ENCODE results near the gene ATOSB. TPM values are rescaled to one million over a fixed set of nuclear protein-coding genes. Genes with fewer than 3 reads are reported as not detected.

The ATOSB gene
- polyA plus RNA-seq, 3 donors = 18.5 to 96.8 (median 23.7) TPM

DNA sequence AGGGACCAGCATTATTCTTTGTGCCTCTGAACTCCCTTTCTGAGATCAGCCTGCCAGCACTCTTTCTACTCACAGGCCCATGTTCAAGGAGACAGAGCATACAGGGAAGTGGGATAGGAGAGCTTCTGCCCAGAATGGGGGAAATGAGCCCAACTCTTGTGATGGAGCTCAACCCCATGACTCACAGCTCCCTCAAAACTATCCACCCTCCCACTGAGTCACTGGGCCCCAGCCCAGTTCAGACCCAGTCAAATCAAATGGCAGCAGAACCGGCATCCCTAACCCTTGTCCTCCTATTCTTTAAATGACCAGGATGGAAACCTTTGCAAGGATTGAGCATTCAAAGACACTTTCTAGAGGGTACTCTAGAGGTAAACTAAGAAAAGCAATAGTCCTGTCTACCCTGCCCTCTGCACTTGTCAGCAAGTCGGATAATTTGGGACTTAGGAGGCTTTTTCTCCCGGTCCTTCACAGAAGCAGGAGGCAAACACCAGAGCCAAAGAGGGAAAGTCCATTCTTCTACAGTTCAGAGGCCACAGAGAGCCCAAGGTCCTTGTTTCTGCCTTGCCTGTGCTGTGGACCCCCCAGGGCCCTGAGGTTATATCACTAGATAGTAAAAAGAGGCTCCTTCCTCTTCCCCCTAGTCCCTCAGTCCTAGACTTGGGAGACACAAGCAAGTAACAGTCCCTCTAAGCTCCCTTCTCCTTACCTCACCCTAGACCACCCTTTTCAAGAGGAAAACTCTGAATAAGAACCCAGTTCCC, 3.2 kb downstream of the ATOSB start:
- H3K79me2 ChIP-seq (ENCODE audit: insufficient read depth, low read length) = peaks cover 74% of the 10 kb centered on the region
- H3K36me3 ChIP-seq (replicated peaks in 1 of 2; ENCODE audit: control insufficient read depth in 1 of 2, insufficient read depth in 2 of 2, low read length in 2 of 2) = peaks cover 15 to 25% of the 10 kb centered on the region in 2 donors
- 100% methylated on average over 2 of the region's 3 CpGs for WGBS (ENCODE audit: insufficient coverage)
- Mint-ChIP-seq H3K27ac (peak overlapping the region; percentile 99 to 100 (median 100)), H3K27me3 (ENCODE audit: low read depth in 3 of 3) (peaks cover 0 to 6% (median 0%) of the 10 kb centered on the region in 3 donors), H3K36me3 (peaks cover 23 to 46% of the 10 kb centered on the region in 2 donors), H3K9me3 (peaks cover 0 to 3% (median 0%) of the 10 kb centered on the region in 7 donors), H3K4me1 (peaks cover 64% of the 10 kb centered on the region), H3K4me3 (peak overlapping the region; percentile 86 to 96)
- TF ChIP-seq, protein P1, sequence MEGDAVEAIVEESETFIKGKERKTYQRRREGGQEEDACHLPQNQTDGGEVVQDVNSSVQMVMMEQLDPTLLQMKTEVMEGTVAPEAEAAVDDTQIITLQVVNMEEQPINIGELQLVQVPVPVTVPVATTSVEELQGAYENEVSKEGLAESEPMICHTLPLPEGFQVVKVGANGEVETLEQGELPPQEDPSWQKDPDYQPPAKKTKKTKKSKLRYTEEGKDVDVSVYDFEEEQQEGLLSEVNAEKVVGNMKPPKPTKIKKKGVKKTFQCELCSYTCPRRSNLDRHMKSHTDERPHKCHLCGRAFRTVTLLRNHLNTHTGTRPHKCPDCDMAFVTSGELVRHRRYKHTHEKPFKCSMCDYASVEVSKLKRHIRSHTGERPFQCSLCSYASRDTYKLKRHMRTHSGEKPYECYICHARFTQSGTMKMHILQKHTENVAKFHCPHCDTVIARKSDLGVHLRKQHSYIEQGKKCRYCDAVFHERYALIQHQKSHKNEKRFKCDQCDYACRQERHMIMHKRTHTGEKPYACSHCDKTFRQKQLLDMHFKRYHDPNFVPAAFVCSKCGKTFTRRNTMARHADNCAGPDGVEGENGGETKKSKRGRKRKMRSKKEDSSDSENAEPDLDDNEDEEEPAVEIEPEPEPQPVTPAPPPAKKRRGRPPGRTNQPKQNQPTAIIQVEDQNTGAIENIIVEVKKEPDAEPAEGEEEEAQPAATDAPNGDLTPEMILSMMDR (IDR thresholded peaks at IDR 0.05) = no peak
- H2AFZ ChIP-seq (ENCODE audit: insufficient read depth, low read depth, low read length, poor library complexity, severe bottlenecking) = no peak overlapping the region
- peak overlapping the region; percentile 67 for H3K4me2 ChIP-seq (replicated peaks; ENCODE audit: extremely low read depth, low read length, poor library complexity, severe bottlenecking)
- intact Hi-C loops (cut with micrococcal nuclease) = loop anchor here (5.0 to 10.0 kb wide), 6 partner anchors 40 to 620 kb away; partner anchors contain the start of genes CCDC107 (in 1 of the 2), CCL27 (in 1 of the 2), CREB3 (in 1 of the 2) and RMRP (in 1 of the 2)
- peak overlapping the region; percentile 41 to 77 (median 51) for H3K4me3 ChIP-seq (replicated peaks in 1 of 3; ENCODE audit: low read depth in 2 of 3, low read length in 3 of 3)
- no peaks in the 10 kb centered on the region for H3K27me3 ChIP-seq (ENCODE audit: control insufficient read depth in 2 of 2, insufficient read depth in 2 of 2, low read length in 2 of 2)
- H3K27ac ChIP-seq (ENCODE audit: low read depth in 1 of 2, low read length in 2 of 2) = peak overlapping the region; percentile 94 to 95
- H3K9me3 ChIP-seq (replicated peaks in 1 of 2; ENCODE audit: control insufficient read depth in 1 of 2, insufficient read depth in 1 of 2, low read length in 2 of 2) = no peaks in the 10 kb centered on the region
- DNase-seq = peak; percentile 94 to 97 (median 96)
- H3K9ac ChIP-seq (ENCODE audit: insufficient read depth, low read length, poor library complexity, severe bottlenecking) = peak overlapping the region; percentile 75
- peaks cover 64% of the 10 kb centered on the region for H4K20me1 ChIP-seq (ENCODE audit: insufficient read depth, low read length)
- H3K4me1 ChIP-seq (ENCODE audit: control insufficient read depth in 1 of 2, insufficient read depth in 2 of 2, low read length in 2 of 2) = peaks cover 60 to 70% of the 10 kb centered on the region in 2 donors

DNA sequence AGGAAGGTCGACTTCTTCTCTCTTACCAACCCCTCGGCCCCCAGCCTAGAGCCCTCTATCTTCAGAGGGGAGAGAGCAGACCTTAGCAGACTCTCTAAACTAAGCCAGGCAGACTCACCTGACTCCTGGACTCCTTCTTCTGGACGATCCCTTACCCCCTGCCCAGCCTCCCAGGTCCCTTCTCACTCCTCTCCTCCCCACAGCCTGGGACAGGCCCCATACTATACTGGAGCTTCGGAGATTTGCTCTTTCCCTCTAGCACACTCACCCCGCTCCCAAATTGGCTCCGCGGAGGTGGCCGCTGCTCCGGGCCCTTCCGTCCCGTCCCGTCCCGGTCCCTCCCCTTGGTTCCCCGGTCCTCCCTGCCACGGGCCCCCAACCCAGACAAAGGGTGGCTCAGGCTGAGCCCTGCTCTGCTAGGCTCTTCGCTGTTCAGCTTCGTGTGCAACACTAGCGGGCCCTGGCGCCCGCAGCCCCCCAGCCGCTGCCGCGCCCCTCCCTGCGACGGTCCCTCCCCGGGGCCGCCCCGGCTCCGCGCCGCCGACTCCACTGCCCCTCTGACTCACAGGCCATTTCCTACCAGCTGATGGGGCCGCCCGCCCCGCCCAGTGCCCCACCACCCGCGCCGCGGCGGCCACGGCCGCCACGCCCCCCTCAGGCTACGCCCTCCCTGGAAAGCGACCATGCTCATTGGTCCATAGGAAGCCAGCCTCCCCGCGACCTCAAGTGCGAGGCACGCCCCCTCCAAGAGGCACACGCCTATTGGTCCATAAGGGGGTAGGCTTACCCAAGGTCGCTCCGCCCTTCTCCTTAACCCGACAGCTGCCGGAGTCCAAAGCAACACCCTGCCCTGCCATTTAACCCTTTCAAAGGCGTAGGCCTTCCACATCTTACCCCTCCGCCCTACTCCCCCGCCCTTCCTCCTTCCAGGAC, 4.4 kb downstream of the ATOSB start:
- peak overlapping the region; percentile 99 to 100 (median 100) for H3K27ac Mint-ChIP-seq
- peaks cover 0 to 3% (median 0%) of the 10 kb centered on the region in 7 donors for H3K9me3 Mint-ChIP-seq
- Histone ChIP-seq H3K36me3 (replicated peaks in 1 of 2; ENCODE audit: control insufficient read depth in 1 of 2, insufficient read depth in 2 of 2, low read length in 2 of 2) (peaks cover 27 to 36% of the 10 kb centered on the region in 2 donors), H3K27me3 (ENCODE audit: control insufficient read depth in 2 of 2, insufficient read depth in 2 of 2, low read length in 2 of 2) (no peaks in the 10 kb centered on the region), H3K27ac (ENCODE audit: low read depth in 1 of 2, low read length in 2 of 2) (peak overlapping the region; percentile 94 to 95), H3K4me2 (replicated peaks; ENCODE audit: extremely low read depth, low read length, poor library complexity, severe bottlenecking) (peak overlapping the region; percentile 71), H3K79me2 (ENCODE audit: insufficient read depth, low read length) (peaks cover 74% of the 10 kb centered on the region), H2AFZ (ENCODE audit: insufficient read depth, low read depth, low read length, poor library complexity, severe bottlenecking) (peak overlapping the region; percentile 43), H3K9me3 (replicated peaks in 1 of 2; ENCODE audit: control insufficient read depth in 1 of 2, insufficient read depth in 1 of 2, low read length in 2 of 2) (no peaks in the 10 kb centered on the region), H3K4me1 (ENCODE audit: control insufficient read depth in 1 of 2, insufficient read depth in 2 of 2, low read length in 2 of 2) (peaks cover 50 to 58% of the 10 kb centered on the region in 2 donors), H4K20me1 (ENCODE audit: insufficient read depth, low read length) (peaks cover 76% of the 10 kb centered on the region), H3K9ac (ENCODE audit: insufficient read depth, low read length, poor library complexity, severe bottlenecking) (peak overlapping the region; percentile 80), H3K4me3 (replicated peaks in 1 of 3; ENCODE audit: low read depth in 2 of 3, low read length in 3 of 3) (peak overlapping the region; percentile 68 to 77 (median 69))
- peaks cover 30 to 58% of the 10 kb centered on the region in 2 donors for H3K36me3 Mint-ChIP-seq
- peaks cover 0 to 8% (median 0%) of the 10 kb centered on the region in 3 donors for H3K27me3 Mint-ChIP-seq (ENCODE audit: low read depth in 3 of 3)
- peak overlapping the region; percentile 86 to 96 for H3K4me3 Mint-ChIP-seq
- DNase-seq = peak; percentile 98 to 99 (median 99)
- intact Hi-C loops (cut with micrococcal nuclease) = loop anchor here (5.0 to 10.0 kb wide), 6 partner anchors 39 to 621 kb away; partner anchors contain the start of genes CCDC107 (in 1 of the 2), CCL27 (in 1 of the 2), CREB3 (in 1 of the 2) and RMRP (in 1 of the 2)
- peaks cover 52% of the 10 kb centered on the region for H3K4me1 Mint-ChIP-seq
- TF ChIP-seq, protein P1 (IDR thresholded peaks at IDR 0.05) = no peak
- under 1% methylated on average over 53 of the region's 57 CpGs for WGBS (ENCODE audit: insufficient coverage)

Measured in CD14-positive monocyte (primary cell).